ENCODE results near the gene SLAMF9. TPM values are rescaled to one million over a fixed set of nuclear protein-coding genes. Genes with fewer than 3 reads are reported as not detected.

SLAMF9 gene
- polyA plus RNA-seq, 1 donor (not counting 4 experiments of a cell fraction or from before 2014, with no cell fraction given) = 0.31 TPM

DNA sequence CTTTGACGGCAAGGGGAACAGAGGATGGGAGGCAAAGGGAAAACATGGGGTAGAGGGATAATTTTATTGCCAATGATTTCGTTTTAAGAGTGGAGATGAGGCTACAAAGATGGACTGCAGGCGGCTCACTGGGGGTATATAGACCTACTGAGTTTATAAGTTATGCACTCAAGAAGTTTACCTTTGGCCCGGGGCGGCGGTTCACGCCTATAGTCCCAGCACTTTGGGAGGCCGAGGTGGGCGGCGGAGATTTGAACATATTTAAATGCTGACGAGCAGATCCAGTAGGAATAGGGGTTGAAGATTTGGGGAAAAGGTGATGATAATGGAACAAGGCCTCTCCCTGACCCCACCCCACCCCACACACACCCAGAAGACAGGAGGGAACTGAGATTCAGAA lies 8.1 kb upstream of the SLAMF9 start:
- Histone ChIP-seq H3K79me2 (ENCODE audit: control insufficient read depth, insufficient read depth, low read length) (peaks cover 41% of the 10 kb centered on the region), H3K27ac (ENCODE audit: control insufficient read depth, insufficient read depth, low read length) (peak overlapping the region; percentile 93), H2AFZ (ENCODE audit: control insufficient read depth, low read length) (no peak overlapping the region), H3K4me1 (ENCODE audit: control insufficient read depth, extremely low read depth, insufficient read depth, low read length) (peaks cover 41% of the 10 kb centered on the region), H3K27me3 (ENCODE audit: control insufficient read depth, extremely low read depth, insufficient read depth, low read length) (no peaks in the 10 kb centered on the region), H3K4me3 (ENCODE audit: control insufficient read depth in 2 of 3, extremely low read depth in 1 of 3, insufficient read depth in 2 of 3, low read depth in 1 of 3, low read length in 3 of 3) (peak overlapping the region; percentile 63 to 95 (median 81)), H4K20me1 (ENCODE audit: control insufficient read depth, extremely low read depth, insufficient read depth, low read length) (peaks cover 4% of the 10 kb centered on the region), H3K36me3 (ENCODE audit: control insufficient read depth in 2 of 2, extremely low read depth in 1 of 2, insufficient read depth in 2 of 2, low read length in 2 of 2) (peaks cover 5 to 13% of the 10 kb centered on the region in 2 experiments), H3K9ac (ENCODE audit: control insufficient read depth, extremely low read depth, insufficient read depth, low read length) (peak overlapping the region; percentile 79), H3K9me1 (ENCODE audit: control insufficient read depth, extremely low read depth, insufficient read depth, low read length) (no peaks in the 10 kb centered on the region), H3K9me3 (ENCODE audit: control insufficient read depth, low read depth, low read length) (no peaks in the 10 kb centered on the region), H3K4me2 (ENCODE audit: control insufficient read depth, extremely low read depth, insufficient read depth, low read depth, low read length) (peak overlapping the region; percentile 77)
- FAIRE-seq = no peak
- no peak for DNase-seq (ENCODE audit: low read depth, low spot score)
- dilution Hi-C loops (cut with MboI; ENCODE audit: extremely low pct_ligation_motif_present, low sequenced_read_pairs) = no loop called here
- TF ChIP-seq EZH2 (IDR thresholded peaks at IDR 0.05; ENCODE audit: low read length) = no peak
- TF ChIP-seq, protein P1, sequence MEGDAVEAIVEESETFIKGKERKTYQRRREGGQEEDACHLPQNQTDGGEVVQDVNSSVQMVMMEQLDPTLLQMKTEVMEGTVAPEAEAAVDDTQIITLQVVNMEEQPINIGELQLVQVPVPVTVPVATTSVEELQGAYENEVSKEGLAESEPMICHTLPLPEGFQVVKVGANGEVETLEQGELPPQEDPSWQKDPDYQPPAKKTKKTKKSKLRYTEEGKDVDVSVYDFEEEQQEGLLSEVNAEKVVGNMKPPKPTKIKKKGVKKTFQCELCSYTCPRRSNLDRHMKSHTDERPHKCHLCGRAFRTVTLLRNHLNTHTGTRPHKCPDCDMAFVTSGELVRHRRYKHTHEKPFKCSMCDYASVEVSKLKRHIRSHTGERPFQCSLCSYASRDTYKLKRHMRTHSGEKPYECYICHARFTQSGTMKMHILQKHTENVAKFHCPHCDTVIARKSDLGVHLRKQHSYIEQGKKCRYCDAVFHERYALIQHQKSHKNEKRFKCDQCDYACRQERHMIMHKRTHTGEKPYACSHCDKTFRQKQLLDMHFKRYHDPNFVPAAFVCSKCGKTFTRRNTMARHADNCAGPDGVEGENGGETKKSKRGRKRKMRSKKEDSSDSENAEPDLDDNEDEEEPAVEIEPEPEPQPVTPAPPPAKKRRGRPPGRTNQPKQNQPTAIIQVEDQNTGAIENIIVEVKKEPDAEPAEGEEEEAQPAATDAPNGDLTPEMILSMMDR (optimal IDR thresholded peaks at IDR 0.05 in 1 of 3, IDR thresholded peaks at IDR 0.05 in 1 of 3, conservative IDR thresholded peaks at IDR 0.05 in 1 of 3; ENCODE audit: extremely low read depth in 1 of 3, insufficient read depth in 2 of 3, low read length in 3 of 3) = no peak

DNA sequence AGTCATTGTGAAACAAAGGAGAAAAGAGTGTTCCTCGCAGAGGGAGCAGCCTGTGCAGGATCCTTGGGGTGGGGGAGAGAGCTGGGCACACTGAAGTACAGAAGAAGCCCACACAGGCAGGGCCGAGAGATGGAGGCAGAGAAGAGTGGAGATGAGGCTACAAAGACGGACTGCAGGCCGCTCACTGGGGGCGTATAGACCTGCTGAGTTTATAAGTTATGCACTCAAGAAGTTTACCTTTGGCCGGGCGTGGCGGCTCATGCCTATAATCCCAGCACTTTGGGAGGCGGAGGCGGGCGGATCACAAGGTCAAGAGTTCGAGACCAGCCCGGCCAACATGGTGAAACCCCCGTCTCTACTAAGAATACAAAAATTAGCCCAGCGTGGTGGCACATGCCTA lies 7.6 kb upstream of the SLAMF9 start:
- Histone ChIP-seq H3K27me3 (ENCODE audit: control insufficient read depth, extremely low read depth, insufficient read depth, low read length) (no peaks in the 10 kb centered on the region), H3K27ac (ENCODE audit: control insufficient read depth, insufficient read depth, low read length) (peak overlapping the region; percentile 93), H3K4me3 (ENCODE audit: control insufficient read depth in 2 of 3, extremely low read depth in 1 of 3, insufficient read depth in 2 of 3, low read depth in 1 of 3, low read length in 3 of 3) (peak overlapping the region; percentile 63 to 95 (median 81)), H3K4me1 (ENCODE audit: control insufficient read depth, extremely low read depth, insufficient read depth, low read length) (peaks cover 41% of the 10 kb centered on the region), H3K9ac (ENCODE audit: control insufficient read depth, extremely low read depth, insufficient read depth, low read length) (peak overlapping the region; percentile 79), H3K4me2 (ENCODE audit: control insufficient read depth, extremely low read depth, insufficient read depth, low read depth, low read length) (peak overlapping the region; percentile 77), H3K79me2 (ENCODE audit: control insufficient read depth, insufficient read depth, low read length) (peaks cover 39% of the 10 kb centered on the region), H3K36me3 (ENCODE audit: control insufficient read depth in 2 of 2, extremely low read depth in 1 of 2, insufficient read depth in 2 of 2, low read length in 2 of 2) (peaks cover 5 to 13% of the 10 kb centered on the region in 2 experiments), H3K9me1 (ENCODE audit: control insufficient read depth, extremely low read depth, insufficient read depth, low read length) (no peaks in the 10 kb centered on the region), H4K20me1 (ENCODE audit: control insufficient read depth, extremely low read depth, insufficient read depth, low read length) (peaks cover 4% of the 10 kb centered on the region), H3K9me3 (ENCODE audit: control insufficient read depth, low read depth, low read length) (no peaks in the 10 kb centered on the region), H2AFZ (ENCODE audit: control insufficient read depth, low read length) (peak overlapping the region; percentile 3)
- TF ChIP-seq, protein P1 (optimal IDR thresholded peaks at IDR 0.05 in 1 of 3, IDR thresholded peaks at IDR 0.05 in 1 of 3, conservative IDR thresholded peaks at IDR 0.05 in 1 of 3; ENCODE audit: extremely low read depth in 1 of 3, insufficient read depth in 2 of 3, low read length in 3 of 3) = no peak
- no peak for TF ChIP-seq EZH2 (IDR thresholded peaks at IDR 0.05; ENCODE audit: low read length)
- no peak for DNase-seq (ENCODE audit: low read depth, low spot score)
- dilution Hi-C loops (cut with MboI; ENCODE audit: extremely low pct_ligation_motif_present, low sequenced_read_pairs) = no loop called here
- no peak for FAIRE-seq
